HepG2 (cell line): ENCODE data around the gene SLC35F1. TPM values are rescaled to one million over a fixed set of nuclear protein-coding genes. Genes with fewer than 3 reads are reported as not detected.

Source experiments
- ATAC-seq: fragments of 200-7000 bp; cut with Tn5 transposase; 3 replicates; pipeline ENCODE4 v1.9.1; 2020; ENCODE audit warnings: mild to moderate bottlenecking, moderate library complexity
- BruUV-seq: library from RNA; stranded (reverse); fragments of 400-500 nt; replicated peaks from 2 replicates; lab custom pipeline; 2021; lab: Mats Ljungman, UMichigan
- CTCF ChIA-PET: fragments of 300-600 bp; formaldehyde crosslinking; extraction: SDS; loops from one replicate; lab custom pipeline; 2021; ENCODE audit warnings: low total read pairs, inconsistent platforms, low intra/inter-chr PET ratio; lab: Yijun Ruan, JAX
- POLR2A ChIA-PET: fragments of 350-600 bp; sonication (Branson Sonifier 250); formaldehyde crosslinking; loops from one replicate; lab custom pipeline; 2020; ENCODE audit warnings: antibody characterized with exemption, inconsistent platforms; lab: Yijun Ruan, JAX
- DNase-seq: peaks from one replicate; pipeline ENCODE4 v3.0.0-alpha.2; 2015; ENCODE audit warnings: low spot score
- FAIRE-seq: peaks from 3 replicates; lab custom pipeline; 2011; peaks lifted over from hg19 to GRCh38; lab: Jason Lieb, UNC
- H2AFZ ChIP-seq: one replicate; pipeline ENCODE4 v1.6.1; 2011; ENCODE audit warnings: low read length, inconsistent platforms
- H3K27ac ChIP-seq: fragments of 300-600 bp; 3 replicates; pipeline ENCODE4 v1.8.0; 2011; ENCODE audit warnings: mixed run types, mild to moderate bottlenecking, mixed read lengths, low read length, inconsistent platforms; ENCODE audit not compliant: insufficient read depth; ENCODE audit errors: extremely low read length
- H3K27me3 ChIP-seq, 2 experiments: fragments of 200-600 bp in 1 of 2; 2 replicates in 1 of 2; 3 replicates in 1 of 2; pipeline versions ENCODE4 v1.6.0 to v1.8.0; 2011; ENCODE audit warnings: low read length in 2 of 2, mild to moderate bottlenecking in 2 of 2, moderate library complexity in 2 of 2, inconsistent platforms in 1 of 2; ENCODE audit not compliant: insufficient read depth in 2 of 2, control insufficient read depth in 1 of 2
- H3K36me3 ChIP-seq, 2 experiments: fragments of 200-600 bp in 1 of 2; replicated peaks in 1 of 2; 2 replicates in 1 of 2; 3 replicates in 1 of 2; pipeline versions ENCODE4 v1.5.1 to v1.8.0; 2011; ENCODE audit warnings: low read length in 2 of 2, inconsistent platforms in 1 of 2; ENCODE audit not compliant: insufficient read depth in 2 of 2, control insufficient read depth in 1 of 2
- H3K4me1 ChIP-seq: 2 replicates; pipeline ENCODE4 v1.5.1; 2012; ENCODE audit warnings: low read length, inconsistent platforms; ENCODE audit not compliant: insufficient read depth
- H3K4me2 ChIP-seq: 2 replicates; pipeline ENCODE4 v1.6.0; 2011; ENCODE audit warnings: low read depth, low read length, inconsistent platforms
- H3K4me3 ChIP-seq, 3 experiments: fragments of 200-600 bp in 1 of 3; sonication (generic), shearing (Covaris generic) in 1 of 3; replicated peaks in 1 of 3; 2 replicates each; pipeline ENCODE4 v1.5.1; 2011 to 2016; ENCODE audit warnings: low read length in 3 of 3, inconsistent platforms in 2 of 3, low read depth in 2 of 3, mild to moderate bottlenecking in 2 of 3, control low read depth in 1 of 3, mixed read lengths in 1 of 3; ENCODE audit not compliant: insufficient read depth in 1 of 3
- H3K79me2 ChIP-seq: one replicate; pipeline ENCODE4 v1.6.1; 2011; ENCODE audit warnings: low read length, inconsistent platforms; ENCODE audit not compliant: insufficient read depth
- H3K9ac ChIP-seq: 2 replicates; pipeline ENCODE4 v1.6.0; 2011; ENCODE audit warnings: mild to moderate bottlenecking, low read depth, low read length, inconsistent platforms; ENCODE audit not compliant: insufficient read depth
- H3K9me3 ChIP-seq: 2 replicates; pipeline ENCODE4 v1.5.1; 2012; ENCODE audit warnings: mild to moderate bottlenecking, low read length
- H4K20me1 ChIP-seq: 2 replicates; pipeline ENCODE4 v1.6.0; 2011; ENCODE audit warnings: inconsistent platforms, mild to moderate bottlenecking, low read length, moderate library complexity; ENCODE audit not compliant: insufficient read depth
- ARNT ChIP-seq: fragments of 450-650 bp; IDR thresholded peaks from 2 replicates; pipeline ENCODE4 v1.6.1; 2017
- BRCA1 ChIP-seq: sonication (generic); formaldehyde crosslinking; IDR thresholded peaks from 2 replicates; pipeline ENCODE4 v1.4.0; 2020; ENCODE audit warnings: missing genetic modification reagents
- GTF3A ChIP-seq: sonication (generic); formaldehyde crosslinking; conservative IDR thresholded peaks from 2 replicates; pipeline ENCODE4 v1.4.0; 2020; ENCODE audit warnings: mild to moderate bottlenecking, missing genetic modification reagents
- HDAC1 ChIP-seq: sonication (generic); formaldehyde crosslinking; IDR thresholded peaks from 2 replicates; pipeline ENCODE4 v1.5.1; 2020; ENCODE audit warnings: mild to moderate bottlenecking, missing genetic modification reagents
- HOXA7 ChIP-seq: sonication (generic); formaldehyde crosslinking; IDR thresholded peaks from 2 replicates; pipeline ENCODE4 v1.8.1; 2022; ENCODE audit warnings: mild to moderate bottlenecking, missing genetic modification reagents, moderate library complexity
- ISL2 ChIP-seq: sonication (generic); formaldehyde crosslinking; IDR thresholded peaks from 2 replicates; pipeline ENCODE4 v1.5.0; 2020; ENCODE audit warnings: missing genetic modification reagents
- PLRG1 ChIP-seq: fragments of 450-650 bp; conservative IDR thresholded peaks from 2 replicates; pipeline ENCODE4 v1.6.1; 2016
- POLR2AphosphoS5 ChIP-seq: IDR thresholded peaks from 2 replicates; pipeline ENCODE4 v1.6.1; 2012; ENCODE audit warnings: low read depth, low read length
- SALL2 ChIP-seq: sonication (generic); formaldehyde crosslinking; IDR thresholded peaks from 2 replicates; pipeline ENCODE4 v1.8.1; 2023; ENCODE audit warnings: mild to moderate bottlenecking, missing genetic modification reagents, inconsistent platforms
- SAP130 ChIP-seq: IDR thresholded peaks from 2 replicates; pipeline ENCODE4 v1.6.1; 2016; ENCODE audit warnings: low read depth
- SETDB1 ChIP-seq: sonication (generic); formaldehyde crosslinking; IDR thresholded peaks from 2 replicates; pipeline ENCODE4 v1.5.1; 2020; ENCODE audit warnings: missing genetic modification reagents, mild to moderate bottlenecking, borderline replicate concordance
- ZBTB20 ChIP-seq: sonication (generic); formaldehyde crosslinking; IDR thresholded peaks from 2 replicates; pipeline ENCODE4 v1.8.1; 2023; ENCODE audit warnings: missing genetic modification reagents, low read depth, mild to moderate bottlenecking, borderline replicate concordance
- ZNF251 ChIP-seq: sonication (generic); formaldehyde crosslinking; IDR thresholded peaks from 2 replicates; pipeline ENCODE4 v1.9.0; 2021; ENCODE audit warnings: mild to moderate bottlenecking, missing genetic modification reagents
- ZNF343 ChIP-seq: sonication (generic); formaldehyde crosslinking; IDR thresholded peaks from 2 replicates; pipeline ENCODE4 v1.4.0; 2020; ENCODE audit warnings: mild to moderate bottlenecking, missing genetic modification reagents
- ZNF530 ChIP-seq: sonication (generic); formaldehyde crosslinking; IDR thresholded peaks from 2 replicates; pipeline ENCODE4 v1.5.0; 2020; ENCODE audit warnings: low read depth, mild to moderate bottlenecking, missing genetic modification reagents
- ZNF558 ChIP-seq: sonication (generic); formaldehyde crosslinking; IDR thresholded peaks from 2 replicates; pipeline ENCODE4 v1.9.0; 2022; ENCODE audit warnings: mild to moderate bottlenecking, missing genetic modification reagents, borderline replicate concordance
- WGBS: methylation state at CpG from one replicate; pipeline ENCODE4 v1.1.6; 2017; ENCODE audit warnings: low lambda C conversion rate; 5-methylcytosine and 5-hydroxymethylcytosine counted together
- in situ Hi-C: cut with HindIII; loops from 2 replicates; pipeline ENCODE4 v1.10.0; 2017; ENCODE audit warnings: low pct_unique_long_range_greater_than_20kb; ENCODE audit not compliant: extremely low pct_ligation_motif_present
- intact Hi-C: fragments of 100-400 bp; cut with micrococcal nuclease; formaldehyde crosslinking; loops from one replicate; pipeline ENCODE4 v1.10.0; 2022; ENCODE audit not compliant: unreplicated experiment
- polyA plus RNA-seq, 8 experiments: library from polyadenylated mRNA; depleted of rRNA in 3 of 8; stranded (reverse) in 7 of 8; unstranded in 1 of 8; fragments of >200 nt; fragmentation: Illumina TruSeq in 4 of 8; extraction: Trizol in 4 of 8; gene quantifications; 2 replicates each; pipeline versions ENCODE4 v1.2.1 to v1.2.3, GENCODE V29; 2011 to 2016; ENCODE audit warnings: low read depth in 4 of 8, missing spikeins in 1 of 8, mixed read lengths in 1 of 8; ENCODE audit not compliant: insufficient read depth in 1 of 8
- total RNA-seq, 5 experiments: library from RNA; depleted of rRNA; stranded (reverse); fragments of >200 nt; fragmentation: Illumina TruSeq; extraction: Trizol; gene quantifications; 2 replicates each; pipeline ENCODE4 v1.2.3, GENCODE V29; 2016; ENCODE audit warnings: low read depth in 1 of 5
- TF ChIP-seq, protein P1 (sequence below): sonication (generic); formaldehyde crosslinking; IDR thresholded peaks from 2 replicates; pipeline ENCODE4 v1.4.0; 2020; ENCODE audit warnings: missing genetic modification reagents
- TF ChIP-seq, protein P2 (sequence below): sonication (generic); formaldehyde crosslinking; IDR thresholded peaks from 2 replicates; pipeline ENCODE4 v1.4.0; 2020; ENCODE audit warnings: missing genetic modification reagents

SLC35F1 gene
- total and polyA plus RNA-seq, 2 of the 13 experiments (the other 11 are each of a cell fraction or from before 2014, with no cell fraction given): 0.01 TPM; not detected in 1

DNA sequence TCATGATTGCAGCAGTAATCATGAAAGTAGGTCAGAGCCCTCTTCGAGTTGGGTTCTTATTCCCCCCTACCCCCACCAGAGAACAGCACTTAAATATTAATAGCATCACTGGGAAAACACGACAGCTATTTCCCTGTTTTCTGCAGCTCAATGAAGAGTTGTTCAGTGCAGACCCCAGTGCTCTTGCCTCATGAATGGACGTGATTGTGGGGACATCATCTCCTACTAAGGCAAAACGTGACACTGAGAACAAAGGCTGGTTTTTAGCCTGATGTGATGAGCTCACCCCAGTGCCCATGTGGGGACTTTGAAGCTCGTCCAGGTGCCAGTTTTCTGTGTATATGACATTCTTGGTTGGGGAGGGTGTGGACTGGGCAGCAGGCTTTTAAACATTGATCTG is 105.9 kb downstream of the SLC35F1 start:
- WGBS: under 1% methylated on average over 5 of the region's 5 CpGs
- intact Hi-C loops: no loop called here
- H3K9me3 ChIP-seq: no peaks in the 10 kb centered on the region
- H3K4me3 ChIP-seq: no peak overlapping the region
- ATAC-seq: no peak
- H3K36me3 ChIP-seq: no peaks in the 10 kb centered on the region
- ChIA-PET CTCF (no interaction called here), POLR2A (no interaction called here)
- H3K27me3 ChIP-seq: no peaks in the 10 kb centered on the region
- H2AFZ ChIP-seq: no peak overlapping the region
- no TSS peak for BruUV-seq
- in situ Hi-C loops: no loop called here
- no peak overlapping the region for H3K9ac ChIP-seq
- H3K4me2 ChIP-seq: no peak overlapping the region
- H3K27ac ChIP-seq: no peak overlapping the region
- DNase-seq: peak; percentile 10
- H3K79me2 ChIP-seq: no peaks in the 10 kb centered on the region
- FAIRE-seq: no peak
- H4K20me1 ChIP-seq: no peaks in the 10 kb centered on the region
- no peaks in the 10 kb centered on the region for H3K4me1 ChIP-seq
- TF ChIP-seq, protein P1, sequence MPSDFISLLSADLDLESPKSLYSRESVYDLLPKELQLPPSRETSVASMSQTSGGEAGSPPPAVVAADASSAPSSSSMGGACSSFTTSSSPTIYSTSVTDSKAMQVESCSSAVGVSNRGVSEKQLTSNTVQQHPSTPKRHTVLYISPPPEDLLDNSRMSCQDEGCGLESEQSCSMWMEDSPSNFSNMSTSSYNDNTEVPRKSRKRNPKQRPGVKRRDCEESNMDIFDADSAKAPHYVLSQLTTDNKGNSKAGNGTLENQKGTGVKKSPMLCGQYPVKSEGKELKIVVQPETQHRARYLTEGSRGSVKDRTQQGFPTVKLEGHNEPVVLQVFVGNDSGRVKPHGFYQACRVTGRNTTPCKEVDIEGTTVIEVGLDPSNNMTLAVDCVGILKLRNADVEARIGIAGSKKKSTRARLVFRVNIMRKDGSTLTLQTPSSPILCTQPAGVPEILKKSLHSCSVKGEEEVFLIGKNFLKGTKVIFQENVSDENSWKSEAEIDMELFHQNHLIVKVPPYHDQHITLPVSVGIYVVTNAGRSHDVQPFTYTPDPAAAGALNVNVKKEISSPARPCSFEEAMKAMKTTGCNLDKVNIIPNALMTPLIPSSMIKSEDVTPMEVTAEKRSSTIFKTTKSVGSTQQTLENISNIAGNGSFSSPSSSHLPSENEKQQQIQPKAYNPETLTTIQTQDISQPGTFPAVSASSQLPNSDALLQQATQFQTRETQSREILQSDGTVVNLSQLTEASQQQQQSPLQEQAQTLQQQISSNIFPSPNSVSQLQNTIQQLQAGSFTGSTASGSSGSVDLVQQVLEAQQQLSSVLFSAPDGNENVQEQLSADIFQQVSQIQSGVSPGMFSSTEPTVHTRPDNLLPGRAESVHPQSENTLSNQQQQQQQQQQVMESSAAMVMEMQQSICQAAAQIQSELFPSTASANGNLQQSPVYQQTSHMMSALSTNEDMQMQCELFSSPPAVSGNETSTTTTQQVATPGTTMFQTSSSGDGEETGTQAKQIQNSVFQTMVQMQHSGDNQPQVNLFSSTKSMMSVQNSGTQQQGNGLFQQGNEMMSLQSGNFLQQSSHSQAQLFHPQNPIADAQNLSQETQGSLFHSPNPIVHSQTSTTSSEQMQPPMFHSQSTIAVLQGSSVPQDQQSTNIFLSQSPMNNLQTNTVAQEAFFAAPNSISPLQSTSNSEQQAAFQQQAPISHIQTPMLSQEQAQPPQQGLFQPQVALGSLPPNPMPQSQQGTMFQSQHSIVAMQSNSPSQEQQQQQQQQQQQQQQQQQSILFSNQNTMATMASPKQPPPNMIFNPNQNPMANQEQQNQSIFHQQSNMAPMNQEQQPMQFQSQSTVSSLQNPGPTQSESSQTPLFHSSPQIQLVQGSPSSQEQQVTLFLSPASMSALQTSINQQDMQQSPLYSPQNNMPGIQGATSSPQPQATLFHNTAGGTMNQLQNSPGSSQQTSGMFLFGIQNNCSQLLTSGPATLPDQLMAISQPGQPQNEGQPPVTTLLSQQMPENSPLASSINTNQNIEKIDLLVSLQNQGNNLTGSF (CRISPR knock-in tag): no peak
- TF ChIP-seq POLR2AphosphoS5: no peak
- no peak for TF ChIP-seq SAP130
- no peak for TF ChIP-seq HOXA7 (CRISPR knock-in tag)
- TF ChIP-seq ZNF530: no peak
- no peak for TF ChIP-seq ZNF558 (CRISPR knock-in tag)
- no peak for TF ChIP-seq PLRG1
- no peak for TF ChIP-seq SALL2 (CRISPR knock-in tag)
- no peak for TF ChIP-seq GTF3A (CRISPR knock-in tag)
- TF ChIP-seq BRCA1: no peak
- TF ChIP-seq ZNF251: no peak
- no peak for TF ChIP-seq ZBTB20
- TF ChIP-seq SETDB1 (CRISPR knock-in tag): no peak
- TF ChIP-seq ZNF343 (CRISPR knock-in tag): no peak
- TF ChIP-seq HDAC1 (CRISPR knock-in tag): no peak
- TF ChIP-seq ISL2 (CRISPR knock-in tag): no peak
- TF ChIP-seq, protein P2, sequence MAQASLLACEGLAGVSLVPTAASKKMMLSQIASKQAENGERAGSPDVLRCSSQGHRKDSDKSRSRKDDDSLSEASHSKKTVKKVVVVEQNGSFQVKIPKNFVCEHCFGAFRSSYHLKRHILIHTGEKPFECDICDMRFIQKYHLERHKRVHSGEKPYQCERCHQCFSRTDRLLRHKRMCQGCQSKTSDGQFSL: no peak
- TF ChIP-seq ARNT: no peak
